Neural crest cell (in vitro differentiated cells): ENCODE measurements around the gene B4GAT1. TPM values are rescaled to one million over a fixed set of nuclear protein-coding genes. Genes with fewer than 3 reads are reported as not detected.

Experiments
- DNase-seq: peaks from one replicate; pipeline ENCODE4 v3.0.0; 2021; ENCODE audit warnings: low read depth, mixed read lengths, low spot score
- H3K27ac Mint-ChIP-seq: one replicate; pipeline ENCODE4 v1.8.0; 2021; ENCODE audit warnings: mild to moderate bottlenecking, mixed read lengths; ENCODE audit not compliant: unreplicated experiment
- H3K27me3 Mint-ChIP-seq: 2 replicates; pipeline ENCODE4 v1.8.0; 2021; ENCODE audit warnings: low read depth, mild to moderate bottlenecking, mixed read lengths
- H3K36me3 Mint-ChIP-seq: 2 replicates; pipeline ENCODE4 v1.8.0; 2021; ENCODE audit warnings: low read depth, mild to moderate bottlenecking, mixed read lengths
- H3K4me1 Mint-ChIP-seq: 2 replicates; pipeline ENCODE4 v1.8.0; 2021; ENCODE audit warnings: mixed read lengths
- H3K4me3 Mint-ChIP-seq: one replicate; pipeline ENCODE4 v1.8.0; 2021; ENCODE audit warnings: mild to moderate bottlenecking, mixed read lengths
- H3K9me3 Mint-ChIP-seq: 2 replicates; pipeline ENCODE4 v1.8.0; 2021; ENCODE audit warnings: mixed read lengths
- CTCF ChIP-seq: fragments of 200-600 bp; sonication (generic); conservative IDR thresholded peaks from 2 replicates; pipeline ENCODE4 v1.5.0; 2021; ENCODE audit warnings: antibody characterized with exemption, mild to moderate bottlenecking
- total RNA-seq: library from RNA; stranded (reverse); gene quantifications from 2 replicates; pipeline ENCODE4 v1.2.1, GENCODE V29; 2021

The B4GAT1 gene
- total RNA-seq, 1 donor from 2014 or later, result 43.8 TPM

GRCh38 chr11:66334605-66335442, 12.6 kb downstream of the B4GAT1 start:
- TF ChIP-seq CTCF, result no peak
- no peak for DNase-seq
- no peaks in the 10 kb centered on the region for H3K36me3 Mint-ChIP-seq
- H3K27ac Mint-ChIP-seq, result no peak overlapping the region
- H3K9me3 Mint-ChIP-seq, result no peaks in the 10 kb centered on the region
- peaks cover 20% of the 10 kb centered on the region for H3K4me1 Mint-ChIP-seq
- H3K27me3 Mint-ChIP-seq, result no peaks in the 10 kb centered on the region
- H3K4me3 Mint-ChIP-seq, result no peak overlapping the region

- Mint-ChIP-seq H3K4me3 (no peak overlapping the region), H3K27ac (no peak overlapping the region)
- DNase-seq, result no peak
These were observed 13.4 kb downstream of the B4GAT1 start for GRCh38 chr11:66333896-66334604.

GRCh38 chr11:66333220-66333877, 14.1 kb downstream of the B4GAT1 start:
- no peak for TF ChIP-seq CTCF
- Mint-ChIP-seq H3K4me1 (peaks cover 27% of the 10 kb centered on the region), H3K9me3 (no peaks in the 10 kb centered on the region), H3K27me3 (no peaks in the 10 kb centered on the region), H3K27ac (no peak overlapping the region), H3K36me3 (no peaks in the 10 kb centered on the region), H3K4me3 (no peak overlapping the region)
- no peak for DNase-seq

More at GRCh38 chr11:66333896-66334604, 13.4 kb downstream of the B4GAT1 start:
- TF ChIP-seq CTCF, result no peak
- H3K9me3 Mint-ChIP-seq, result no peaks in the 10 kb centered on the region
- no peaks in the 10 kb centered on the region for H3K27me3 Mint-ChIP-seq
- H3K4me1 Mint-ChIP-seq, result peaks cover 20% of the 10 kb centered on the region
- no peaks in the 10 kb centered on the region for H3K36me3 Mint-ChIP-seq

GRCh38 chr11:66332371-66333219, 14.8 kb downstream of the B4GAT1 start:
- no peak for DNase-seq
- H3K27me3 Mint-ChIP-seq, result no peaks in the 10 kb centered on the region
- TF ChIP-seq CTCF, result no peak
- H3K36me3 Mint-ChIP-seq, result no peaks in the 10 kb centered on the region
- H3K9me3 Mint-ChIP-seq, result no peaks in the 10 kb centered on the region
- H3K4me3 Mint-ChIP-seq, result no peak overlapping the region
- no peak overlapping the region for H3K27ac Mint-ChIP-seq
- peaks cover 32% of the 10 kb centered on the region for H3K4me1 Mint-ChIP-seq
